ENCODE results near the gene ZNF407.

DNA sequence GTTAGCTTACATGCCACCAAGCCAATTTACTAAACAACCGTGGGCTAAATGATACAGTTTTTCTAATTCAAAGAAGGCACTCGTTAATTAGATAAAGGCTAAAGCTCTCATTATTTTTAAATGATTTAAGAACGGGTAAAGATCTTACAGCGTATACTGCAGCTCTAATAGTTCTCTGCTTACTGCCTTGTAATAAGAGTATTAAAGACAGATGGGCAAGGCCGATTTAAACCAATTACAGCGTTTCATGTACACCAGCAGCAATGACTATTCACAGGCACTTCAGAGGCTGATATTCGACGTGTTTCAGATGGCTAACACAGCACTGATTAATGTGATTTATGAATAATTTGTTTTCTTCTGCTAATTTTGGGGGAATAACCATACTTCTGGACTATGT, 259.3 kb downstream of the ZNF407 start:
- TF ChIP-seq POLR2A (IDR thresholded peaks at IDR 0.05) (no peak), CTCF (IDR thresholded peaks at IDR 0.05) (no peak)
